Measurements from ENCODE around the gene CDKAL1. TPM values are rescaled to one million over a fixed set of nuclear protein-coding genes. Genes with fewer than 3 reads are reported as not detected.

Gene CDKAL1
- total and polyA plus RNA-seq, 2 of the 8 experiments (the other 6 are each of a cell fraction or from before 2014, with no cell fraction given), result 8.4 to 24.6 TPM

- no peak overlapping the region for H2AFZ ChIP-seq (ENCODE audit: low read length)
- no peak overlapping the region for H3K14ac ChIP-seq (ENCODE audit: insufficient read length)
- no peak overlapping the region for H3K27ac ChIP-seq (ENCODE audit: low read depth, low read length)
- no peak overlapping the region for H3K4me2 ChIP-seq (ENCODE audit: insufficient read depth in 1 of 2, low read depth in 2 of 2, low read length in 2 of 2)
- H3K79me2 ChIP-seq (ENCODE audit: control insufficient read depth in 1 of 2, insufficient read depth in 2 of 2, low read length in 2 of 2), result no peaks in the 10 kb centered on the region
- H3K23me2 ChIP-seq (ENCODE audit: low read depth, low read length), result no peaks in the 10 kb centered on the region
- H3K27me3 ChIP-seq (replicated peaks in 1 of 4; ENCODE audit: control insufficient read depth in 3 of 4, extremely low read depth in 1 of 4, insufficient read depth in 3 of 4, low read length in 3 of 4), result peaks cover 0 to 1% (median 0%) of the 10 kb centered on the region in 4 experiments; a peak in 1 of 7 replicates
- H2BK5ac ChIP-seq (ENCODE audit: low read depth, low read length), result no peak overlapping the region
- no peak overlapping the region for H3K56ac ChIP-seq (replicated peaks; ENCODE audit: insufficient read length, low read depth, low read length)
- no peaks in the 10 kb centered on the region for H4K20me1 ChIP-seq (replicated peaks in 1 of 2; ENCODE audit: control insufficient read depth in 1 of 2, insufficient read depth in 2 of 2, low read length in 2 of 2)
- H3K36me3 ChIP-seq (ENCODE audit: control insufficient read depth in 2 of 4, insufficient read depth in 4 of 4, low read length in 3 of 4), result no peaks in the 10 kb centered on the region
- no peak for DNase-seq (ENCODE audit: low read depth in 1 of 2, low spot score in 2 of 2)
- no peak overlapping the region for H4K91ac ChIP-seq (replicated peaks; ENCODE audit: insufficient read length, low read length)
- no peak overlapping the region for H4K5ac ChIP-seq (ENCODE audit: insufficient read length, low read depth, low read length)
- no peaks in the 10 kb centered on the region for H3K79me1 ChIP-seq (ENCODE audit: low read depth, low read length)
- H3K18ac ChIP-seq (ENCODE audit: extremely low read depth, low read length), result no peak overlapping the region
- POLR2A ChIA-PET (ENCODE audit: partially characterized antibody), result no interaction called here
- H2BK20ac ChIP-seq (ENCODE audit: low read length), result no peak overlapping the region
- H3K9me3 ChIP-seq (ENCODE audit: insufficient read depth in 2 of 2, low read depth in 1 of 2, low read length in 1 of 2), result no peaks in the 10 kb centered on the region
- H2BK12ac ChIP-seq (ENCODE audit: low read depth, low read length), result no peak overlapping the region
- H3K4ac ChIP-seq (replicated peaks; ENCODE audit: insufficient read length, low read depth, low read length), result no peak overlapping the region
- CTCF ChIA-PET (ENCODE audit: partially characterized antibody), result no interaction called here
- no peaks in the 10 kb centered on the region for H3K4me1 ChIP-seq (replicated peaks in 1 of 4; ENCODE audit: control insufficient read depth in 3 of 4, insufficient read depth in 4 of 4, low read length in 3 of 4)
- H3K23ac ChIP-seq (ENCODE audit: insufficient read length), result no peak overlapping the region
- no peak overlapping the region for H3K9ac ChIP-seq (replicated peaks in 1 of 4; ENCODE audit: extremely low read depth in 1 of 4, low read depth in 3 of 4, low read length in 3 of 4)
- no peak overlapping the region for H2AK5ac ChIP-seq (ENCODE audit: low read depth, low read length)
- no peak overlapping the region for H2BK120ac ChIP-seq (replicated peaks; ENCODE audit: low read depth, low read length)
- H3K4me3 ChIP-seq (ENCODE audit: extremely low read depth in 1 of 4, insufficient read depth in 2 of 4, low read depth in 3 of 4, low read length in 4 of 4), result no peak overlapping the region
- no peak overlapping the region for H2BK15ac ChIP-seq (ENCODE audit: low read length)
- no peak for FAIRE-seq
- no peak overlapping the region for H4K8ac ChIP-seq (ENCODE audit: extremely low read depth, insufficient read depth, low read length)
- 91% methylated on average over 2 of the region's 2 CpGs; no CpG with 5 or more reads in 1 of the 2 experiments for WGBS, 2 experiments (ENCODE audit: extremely low coverage in 1 of 2, insufficient coverage in 1 of 2, insufficient read length in 1 of 2, insufficient replicate concordance in 2 of 2, low coverage in 1 of 2, low lambda C conversion rate in 2 of 2, missing lambda C conversion rate in 1 of 2)
- TF ChIP-seq JUN (IDR thresholded peaks at IDR 0.05; ENCODE audit: low read depth, low read length) (no peak), JUND (IDR thresholded peaks at IDR 0.05; ENCODE audit: low read length) (no peak), RBBP5 (IDR thresholded peaks at IDR 0.05; ENCODE audit: borderline replicate concordance, low read depth, low read length) (no peak), POLR2A (IDR thresholded peaks at IDR 0.05; ENCODE audit: control extremely low read depth in 1 of 2, low read depth in 2 of 2, low read length in 2 of 2) (no peak)
These were observed 638.8 kb downstream of the CDKAL1 start for GRCh38 chr6:21173031-21173430.

Measured in H1 (cell line).